Chondrocyte (in vitro differentiated cells): Measurements from ENCODE around the gene NEK1. TPM values are rescaled to one million over a fixed set of nuclear protein-coding genes. Genes with fewer than 3 reads are reported as not detected.

ENCODE experiments used
- DNase-seq: peaks from one replicate; pipeline ENCODE4 v3.0.0; 2021; ENCODE audit warnings: mixed read lengths, low spot score
- H3K27ac Mint-ChIP-seq: one replicate; pipeline ENCODE4 v1.8.0; 2021; ENCODE audit warnings: mild to moderate bottlenecking, moderate library complexity, mixed read lengths; ENCODE audit not compliant: unreplicated experiment
- H3K27me3 Mint-ChIP-seq: 2 replicates; pipeline ENCODE4 v1.8.0; 2021; ENCODE audit warnings: low read depth, mixed read lengths
- H3K36me3 Mint-ChIP-seq: 2 replicates; pipeline ENCODE4 v1.8.0; 2021; ENCODE audit warnings: low read depth, mixed read lengths
- H3K4me1 Mint-ChIP-seq: 2 replicates; pipeline ENCODE4 v1.8.0; 2021; ENCODE audit warnings: low read depth, mild to moderate bottlenecking, mixed read lengths
- H3K4me3 Mint-ChIP-seq: one replicate; pipeline ENCODE4 v1.8.0; 2021; ENCODE audit warnings: mild to moderate bottlenecking, moderate library complexity, mixed read lengths; ENCODE audit not compliant: unreplicated experiment
- H3K9me3 Mint-ChIP-seq: 2 replicates; pipeline ENCODE4 v1.8.0; 2021; ENCODE audit warnings: low read depth, mixed read lengths
- total RNA-seq: library from RNA; stranded (reverse); gene quantifications from 3 replicates; pipeline ENCODE4 v1.2.1, GENCODE V29; 2021
- TF ChIP-seq, protein P1 (sequence below): fragments of 200-600 bp; sonication (generic); IDR thresholded peaks from 2 replicates; pipeline ENCODE4 v1.5.0; 2021; ENCODE audit warnings: antibody characterized with exemption, mild to moderate bottlenecking, moderate library complexity

NEK1 gene
- total RNA-seq, 1 donor from 2014 or later = 13.7 TPM

DNA sequence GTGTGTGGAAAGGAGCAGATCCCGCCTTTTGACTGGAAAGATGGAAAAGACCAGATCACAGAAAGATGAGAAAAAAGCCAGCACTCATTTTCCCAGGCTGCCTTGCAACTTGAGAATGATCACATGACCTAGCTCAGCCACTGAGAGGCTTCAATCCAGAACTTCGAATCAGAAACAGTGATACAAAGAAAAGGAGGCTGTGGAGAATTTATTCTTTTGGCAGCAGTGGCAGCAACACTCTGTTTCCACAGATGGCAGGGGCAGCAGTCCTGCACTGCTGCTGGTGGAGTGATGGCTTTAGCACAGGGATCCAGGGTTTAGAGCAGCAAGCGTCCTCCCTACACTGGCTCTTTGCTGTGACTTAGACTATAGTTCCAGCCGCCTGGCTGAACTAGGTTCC, 263.8 kb downstream of the NEK1 start:
- H3K4me1 Mint-ChIP-seq = no peaks in the 10 kb centered on the region
- no peak overlapping the region for H3K27ac Mint-ChIP-seq
- no peaks in the 10 kb centered on the region for H3K9me3 Mint-ChIP-seq
- no peaks in the 10 kb centered on the region for H3K27me3 Mint-ChIP-seq
- no peaks in the 10 kb centered on the region for H3K36me3 Mint-ChIP-seq
- no peak for DNase-seq
- no peak overlapping the region for H3K4me3 Mint-ChIP-seq
- TF ChIP-seq, protein P1, sequence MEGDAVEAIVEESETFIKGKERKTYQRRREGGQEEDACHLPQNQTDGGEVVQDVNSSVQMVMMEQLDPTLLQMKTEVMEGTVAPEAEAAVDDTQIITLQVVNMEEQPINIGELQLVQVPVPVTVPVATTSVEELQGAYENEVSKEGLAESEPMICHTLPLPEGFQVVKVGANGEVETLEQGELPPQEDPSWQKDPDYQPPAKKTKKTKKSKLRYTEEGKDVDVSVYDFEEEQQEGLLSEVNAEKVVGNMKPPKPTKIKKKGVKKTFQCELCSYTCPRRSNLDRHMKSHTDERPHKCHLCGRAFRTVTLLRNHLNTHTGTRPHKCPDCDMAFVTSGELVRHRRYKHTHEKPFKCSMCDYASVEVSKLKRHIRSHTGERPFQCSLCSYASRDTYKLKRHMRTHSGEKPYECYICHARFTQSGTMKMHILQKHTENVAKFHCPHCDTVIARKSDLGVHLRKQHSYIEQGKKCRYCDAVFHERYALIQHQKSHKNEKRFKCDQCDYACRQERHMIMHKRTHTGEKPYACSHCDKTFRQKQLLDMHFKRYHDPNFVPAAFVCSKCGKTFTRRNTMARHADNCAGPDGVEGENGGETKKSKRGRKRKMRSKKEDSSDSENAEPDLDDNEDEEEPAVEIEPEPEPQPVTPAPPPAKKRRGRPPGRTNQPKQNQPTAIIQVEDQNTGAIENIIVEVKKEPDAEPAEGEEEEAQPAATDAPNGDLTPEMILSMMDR = no peak

DNA sequence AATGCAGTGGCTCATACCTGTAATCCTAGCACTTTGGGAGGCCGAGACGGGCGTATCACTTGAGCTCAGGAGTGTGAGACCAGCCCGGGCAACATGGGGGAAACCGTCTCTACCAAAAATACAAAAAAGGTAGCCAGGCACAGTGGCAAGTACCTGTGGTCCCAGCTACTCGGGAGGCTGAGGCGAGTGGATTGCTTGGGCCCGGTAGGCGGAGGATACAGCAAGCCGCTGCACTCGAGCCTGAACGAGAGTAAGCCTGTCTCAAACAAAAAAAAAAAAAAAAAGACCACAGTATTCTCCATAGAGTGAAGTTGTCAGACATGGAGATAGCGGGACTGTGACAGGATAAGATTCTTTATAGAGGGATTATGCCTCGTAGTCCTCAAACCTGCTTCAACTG, 265.5 kb downstream of the NEK1 start:
- no peak for DNase-seq
- Mint-ChIP-seq H3K36me3 (no peaks in the 10 kb centered on the region), H3K27ac (no peak overlapping the region), H3K4me3 (no peak overlapping the region), H3K9me3 (no peaks in the 10 kb centered on the region), H3K27me3 (no peaks in the 10 kb centered on the region), H3K4me1 (no peaks in the 10 kb centered on the region)
- TF ChIP-seq, protein P1 = no peak

DNA sequence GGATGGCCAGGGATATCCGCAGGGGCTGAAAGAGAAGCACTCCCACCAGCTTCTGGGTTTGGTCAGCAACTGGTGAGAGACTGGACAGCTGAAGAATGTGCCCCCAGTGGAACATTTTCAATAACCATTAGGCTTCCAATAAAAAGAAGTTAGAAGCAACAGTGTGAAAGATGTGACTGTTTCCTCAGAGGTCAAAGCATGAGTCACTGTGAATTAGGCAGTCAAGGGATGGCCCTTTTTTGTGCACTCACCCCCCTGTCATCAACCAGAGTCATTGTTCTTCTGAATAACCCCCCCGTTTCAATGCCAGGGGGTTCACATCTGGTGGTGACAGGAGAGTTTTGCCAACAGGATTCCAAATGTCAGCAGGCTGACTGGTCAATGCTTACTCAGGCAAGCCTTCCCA, 267.1 kb downstream of the NEK1 start:
- TF ChIP-seq, protein P1 = no peak
- no peaks in the 10 kb centered on the region for H3K27me3 Mint-ChIP-seq
- no peak for DNase-seq
- H3K4me3 Mint-ChIP-seq = no peak overlapping the region
- no peaks in the 10 kb centered on the region for H3K4me1 Mint-ChIP-seq
- no peaks in the 10 kb centered on the region for H3K9me3 Mint-ChIP-seq
- H3K36me3 Mint-ChIP-seq = no peaks in the 10 kb centered on the region
- H3K27ac Mint-ChIP-seq = no peak overlapping the region

Other genes with a start within 250 kb of the NEK1 start
- 34.7 to 47.3 TPM (median 36.5 TPM) in 3 replicates for gene CLCN3, start 8.0 kb upstream of the NEK1 start, total RNA-seq
- 18.5 to 24.9 TPM (median 20.2 TPM) in 3 replicates for gene HPF1, start 145.4 kb upstream of the NEK1 start, total RNA-seq